Medulla oblongata (tissue), 1 donor: Measurements from ENCODE around the gene MROH7.

ENCODE experiments used
- DNase-seq: peaks from one replicate; pipeline ENCODE4 v3.0.0-alpha.2; 2015; ENCODE audit errors: extremely low spot score

MROH7 gene

GRCh38 chr1:54698346-54698745, 56.8 kb downstream of the MROH7 start:
- no peak for DNase-seq

DNA sequence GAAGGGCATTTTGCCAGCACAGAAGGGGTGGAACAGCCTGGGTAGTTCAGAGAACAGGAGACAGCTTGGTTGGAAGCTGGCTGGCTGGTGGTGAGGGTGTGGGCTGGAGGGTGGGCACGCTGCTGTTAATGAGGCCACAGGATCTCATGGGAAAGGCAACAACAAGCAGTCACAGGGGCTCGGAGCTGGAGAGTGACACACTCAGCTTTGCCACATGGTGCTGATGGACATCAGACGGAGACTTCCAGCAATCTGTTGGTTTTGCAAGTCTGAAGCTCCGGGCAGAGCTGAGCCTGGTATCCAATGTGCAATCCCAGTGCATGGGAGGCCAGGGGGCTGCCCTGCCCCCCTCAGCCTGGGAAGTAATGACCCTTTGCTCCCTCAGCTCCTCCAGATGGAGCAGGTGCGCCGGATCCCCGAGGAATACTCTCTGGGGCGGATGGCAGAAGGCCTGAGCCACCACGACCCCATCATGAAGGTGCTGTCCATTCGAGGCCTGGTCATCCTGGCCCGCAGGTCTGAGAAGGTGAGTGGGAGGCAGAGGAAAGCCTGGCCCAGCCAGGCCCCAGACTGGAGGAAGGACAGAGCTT, 58.4 kb downstream of the MROH7 start:
- DNase-seq, result no peak

DNA sequence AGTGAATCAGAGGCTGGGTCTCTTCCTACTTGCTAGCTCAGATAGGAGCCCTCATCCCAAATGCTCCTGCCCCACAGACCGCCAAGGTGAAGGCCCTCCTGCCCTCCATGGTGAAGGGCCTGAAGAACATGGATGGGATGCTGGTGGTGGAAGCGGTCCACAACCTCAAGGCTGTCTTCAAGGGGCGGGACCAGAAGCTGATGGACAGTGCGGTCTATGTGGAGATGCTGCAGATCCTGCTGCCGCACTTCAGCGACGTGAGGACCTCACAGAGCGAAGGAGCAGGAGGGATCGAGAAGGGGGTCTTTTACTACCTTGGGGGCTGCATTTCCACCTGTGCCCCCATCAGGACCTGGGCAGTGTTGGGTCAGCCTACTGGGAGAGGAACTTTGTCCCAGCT, 59.5 kb downstream of the MROH7 start:
- DNase-seq, result no peak

GRCh38 chr1:54701996-54702395, 60.4 kb downstream of the MROH7 start:
- no peak for DNase-seq

DNA sequence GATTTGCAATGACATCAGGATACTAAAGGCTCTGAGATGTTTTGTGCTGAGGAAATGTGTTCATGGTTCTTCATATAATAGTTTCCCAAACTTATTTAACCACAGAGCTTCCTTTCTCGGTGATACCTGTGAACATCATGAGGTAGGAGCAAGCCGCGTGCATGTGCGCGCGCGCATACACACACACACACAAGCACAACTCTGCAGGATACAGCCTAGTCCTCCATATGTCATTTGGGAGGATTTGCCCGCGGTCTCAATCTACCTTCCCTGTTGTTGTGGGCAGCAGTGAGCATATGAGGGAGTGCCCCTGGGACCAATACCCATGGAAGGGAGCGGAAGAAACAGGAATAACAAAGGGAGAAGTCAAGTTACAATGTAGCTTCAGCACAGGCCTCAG, 61.9 kb downstream of the MROH7 start:
- no peak for DNase-seq

DNA sequence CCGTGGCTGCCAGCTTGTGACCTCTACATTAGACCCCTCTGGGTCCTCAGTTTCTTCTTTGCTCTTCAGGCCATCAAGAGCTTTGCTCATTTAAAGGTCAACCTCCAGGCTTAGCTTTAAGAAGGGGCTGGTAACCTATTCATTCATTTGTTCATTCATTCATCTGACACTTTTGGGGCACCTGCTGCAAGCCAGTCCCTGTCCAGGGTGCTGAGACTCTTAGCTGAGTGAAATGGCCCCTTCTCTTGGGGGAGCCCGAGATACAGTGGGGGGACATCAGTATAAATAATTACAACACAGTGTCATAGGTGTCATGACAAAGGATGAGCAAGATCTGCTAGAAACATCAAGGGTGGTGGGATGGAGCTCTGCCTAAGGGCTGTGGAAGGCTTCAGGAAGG, 63.6 kb downstream of the MROH7 start:
- DNase-seq, result no peak

- DNase-seq, result no peak
Measured at GRCh38 chr1:54706419-54706818, 64.8 kb downstream of the MROH7 start.

DNA sequence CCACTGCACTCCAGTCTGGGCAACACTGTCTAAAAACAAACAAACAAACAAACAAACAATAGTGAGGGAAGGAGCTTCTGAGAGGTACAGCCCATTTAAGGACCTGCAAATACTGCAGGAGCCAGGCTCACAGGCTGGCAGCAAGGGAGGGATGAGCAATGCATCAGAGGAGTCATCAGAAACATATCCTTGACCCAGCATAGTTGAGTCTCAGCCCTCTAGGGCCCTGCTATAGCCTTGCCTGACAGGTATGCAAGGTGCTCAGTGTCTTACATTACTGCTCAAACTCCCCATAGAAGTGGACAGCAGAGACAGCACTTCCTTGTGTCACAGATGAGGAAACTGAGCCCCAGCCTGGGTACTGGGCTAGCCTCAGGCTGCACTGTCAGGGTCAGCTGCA, 66.8 kb downstream of the MROH7 start:
- no peak for DNase-seq

- DNase-seq, result no peak
Measured at GRCh38 chr1:54709547-54710292, 68.1 kb downstream of the MROH7 start.

DNA sequence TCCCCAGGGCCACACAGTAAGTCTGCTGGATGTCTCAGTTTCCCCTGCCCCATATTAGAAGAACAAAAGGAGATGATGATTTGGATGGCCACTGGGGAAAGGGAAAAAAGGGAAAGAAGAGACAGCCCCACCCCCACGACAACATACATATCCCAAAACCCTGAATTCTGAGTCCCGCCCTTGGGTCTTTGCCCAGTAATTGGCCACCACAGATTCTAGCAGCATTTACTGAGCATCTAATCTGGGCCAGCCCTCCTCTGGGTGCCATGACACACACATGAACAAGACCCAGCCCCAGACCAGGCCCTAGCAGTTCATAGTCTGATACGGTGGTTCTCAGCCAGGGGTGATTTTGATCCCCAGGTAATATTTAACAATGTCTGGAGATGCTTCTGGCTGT, 68.8 kb downstream of the MROH7 start:
- no peak for DNase-seq

DNA sequence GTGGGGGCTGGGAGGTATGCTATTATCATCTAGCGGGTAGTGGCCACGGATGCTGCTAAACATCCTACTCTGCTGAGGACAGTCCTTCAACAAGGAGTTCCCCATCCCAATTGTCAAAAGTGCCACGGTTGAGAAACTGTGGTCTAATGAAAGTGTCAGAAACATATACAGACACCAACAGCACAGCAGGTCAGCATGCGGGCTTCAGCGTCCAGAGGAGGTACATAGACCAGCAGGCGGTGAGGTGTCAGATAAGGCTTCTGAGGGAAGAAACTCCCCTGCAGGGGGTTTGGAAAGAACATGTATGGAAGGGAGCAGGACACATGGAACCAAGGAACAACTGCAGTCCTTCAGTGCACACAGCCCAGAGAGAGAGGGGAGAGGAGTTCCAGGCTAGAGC, 69.3 kb downstream of the MROH7 start:
- DNase-seq, result no peak

GRCh38 chr1:54711536-54711935, 70.0 kb downstream of the MROH7 start:
- no peak for DNase-seq

- DNase-seq, result no peak
Measured at GRCh38 chr1:54714881-54715492, 73.4 kb downstream of the MROH7 start.

GRCh38 chr1:54715493-54716298, 74.1 kb downstream of the MROH7 start, which contains the start of gene TTC4:
Gene TTC4 (plus strand): TSS chr1:54715861. CDS start chr1:54715909, 48 bp downstream.
- DNase-seq, result peak; percentile 91

DNA sequence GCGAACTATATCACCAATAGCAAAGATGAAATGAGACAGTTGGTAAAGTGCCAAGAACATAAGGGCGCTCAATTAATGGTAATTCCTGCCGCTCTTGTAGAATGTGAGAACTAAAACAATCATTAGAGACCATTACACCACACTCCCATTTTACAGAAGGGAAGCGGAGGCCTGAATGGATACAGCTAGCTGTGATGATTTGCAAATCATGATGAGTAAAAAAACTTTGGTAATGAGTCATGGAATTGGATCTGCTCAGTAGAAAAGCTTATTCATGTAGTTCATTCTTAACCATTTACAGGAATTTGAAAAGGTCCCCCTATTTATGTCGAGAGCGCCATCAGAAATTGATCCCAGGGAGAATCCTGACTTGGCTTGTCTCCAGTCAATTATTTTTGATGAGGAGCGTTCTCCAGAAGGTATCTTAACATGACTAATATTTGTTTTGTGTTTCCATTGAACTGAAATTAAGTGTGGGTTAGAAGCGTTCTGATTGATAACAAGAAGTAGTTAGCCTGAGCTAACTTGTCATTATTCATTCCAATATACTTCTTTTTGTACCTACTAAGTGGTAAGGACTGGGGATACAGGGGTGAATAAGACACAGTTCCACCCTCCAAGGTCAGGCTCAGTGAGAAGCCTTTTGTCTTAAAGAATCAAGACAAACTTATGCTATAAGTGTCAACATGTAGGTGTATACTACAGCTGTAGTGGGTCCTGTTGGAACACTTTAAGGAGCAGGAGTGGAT, 74.9 kb downstream of the MROH7 start:
- no peak for DNase-seq

DNA sequence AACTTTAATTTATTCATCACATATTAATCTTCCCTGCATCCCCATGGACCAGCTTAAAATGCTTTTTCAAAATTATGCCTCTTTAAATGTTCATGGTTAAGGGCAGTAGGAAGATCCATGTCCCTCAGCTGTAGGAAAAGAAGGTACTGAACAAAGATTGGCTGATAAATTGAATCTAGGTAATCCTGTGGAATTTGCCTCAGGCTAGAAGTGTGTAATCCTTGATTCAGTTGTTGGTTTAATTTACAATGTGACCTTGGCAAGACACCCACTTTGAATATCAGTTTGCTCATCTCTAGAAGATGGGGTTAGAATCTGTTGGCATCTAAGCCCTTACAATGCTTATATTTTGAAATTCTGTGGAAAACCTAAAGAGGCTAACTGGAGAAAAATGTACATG, 80.1 kb downstream of the MROH7 start:
- DNase-seq, result no peak

DNA sequence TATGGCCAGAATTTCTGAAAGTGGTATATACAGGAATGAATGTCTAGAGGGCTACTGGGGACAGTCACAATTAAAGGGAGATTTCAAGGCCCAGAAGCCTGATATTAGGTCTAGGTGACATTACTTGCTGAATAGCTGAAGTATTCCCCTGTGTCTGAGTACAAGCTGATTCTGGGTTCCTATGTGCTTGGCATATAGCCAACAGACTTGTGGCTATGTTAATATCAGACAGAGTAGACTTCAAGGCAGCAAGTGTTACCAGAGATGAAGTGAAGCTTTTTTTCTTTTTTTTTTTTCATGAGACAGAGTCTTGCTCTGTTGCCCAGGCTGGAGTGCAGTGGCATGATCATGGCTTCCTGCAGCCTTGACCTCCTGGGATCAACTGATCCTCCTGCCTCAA, 82.4 kb downstream of the MROH7 start:
- DNase-seq, result no peak

DNA sequence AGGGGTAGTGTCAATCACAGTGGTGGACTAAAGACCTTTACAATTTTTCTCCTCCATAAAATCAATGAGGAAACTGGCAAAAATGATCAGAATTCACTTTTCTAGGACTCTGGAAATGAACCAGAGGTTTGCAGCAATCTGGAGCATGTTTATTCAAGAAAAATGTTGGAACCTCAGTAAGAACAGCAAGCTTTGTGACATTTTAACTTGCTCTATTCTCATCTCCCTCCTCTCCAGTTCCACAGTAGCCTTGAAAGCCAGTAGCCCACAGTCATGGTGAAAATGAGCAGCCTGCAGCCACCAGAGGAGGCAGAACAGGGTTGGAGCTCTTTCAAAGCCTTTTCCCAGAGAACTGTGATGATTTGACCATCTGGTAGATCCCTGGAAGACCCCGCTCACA, 83.2 kb downstream of the MROH7 start:
- no peak for DNase-seq

GRCh38 chr1:54728027-54728426, 86.4 kb downstream of the MROH7 start:
- no peak for DNase-seq

- DNase-seq, result no peak
Measured at GRCh38 chr1:54736685-54737084, 95.1 kb downstream of the MROH7 start.

DNA sequence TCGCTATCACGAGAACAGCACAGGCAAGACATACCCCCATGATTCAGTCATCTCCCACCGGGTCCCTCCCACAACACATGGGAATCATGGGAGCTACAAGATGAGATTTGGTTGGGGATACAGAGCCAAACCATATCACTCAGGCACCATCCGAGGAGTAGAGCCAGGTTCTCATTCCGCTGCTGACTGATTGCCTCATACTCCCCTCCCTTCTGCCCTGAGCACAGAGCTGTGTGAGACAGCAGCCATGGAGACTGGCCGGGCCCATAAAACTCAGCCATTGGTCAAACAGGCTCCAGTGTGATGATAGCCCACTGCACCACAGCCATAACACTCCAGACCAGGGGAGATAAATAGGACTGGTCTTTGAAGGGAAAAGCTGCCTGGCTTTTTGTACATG, 96.7 kb downstream of the MROH7 start:
- no peak for DNase-seq

DNA sequence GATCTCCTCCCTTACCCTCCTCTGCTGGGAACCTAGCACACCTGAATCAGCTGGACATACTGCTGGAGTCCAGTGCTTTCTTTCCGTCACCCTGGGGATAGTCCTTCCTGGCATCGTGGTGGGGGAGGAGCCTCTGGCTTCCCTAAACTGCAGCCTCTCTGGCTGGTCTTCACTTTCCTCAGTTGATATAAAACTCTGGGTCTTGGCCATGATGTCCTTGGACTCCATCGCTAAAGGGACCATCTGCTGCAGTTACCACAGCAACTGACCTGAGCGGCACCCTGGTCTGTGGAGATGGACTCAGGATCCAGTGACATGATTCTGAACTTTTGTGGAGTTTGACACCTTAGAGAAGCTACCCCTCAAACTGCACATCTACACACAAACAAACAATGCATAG, 99.9 kb downstream of the MROH7 start:
- DNase-seq, result no peak
